Tibial nerve (tissue), 3 donors: ENCODE data around the gene CPNE1.

Source experiments
- CTCF ChIP-seq, 5 experiments: fragments of 200-600 bp in 3 of 5; fragments of 450-650 bp in 2 of 5; sonication (generic) in 3 of 5; IDR thresholded peaks; one replicate each; pipeline ENCODE4 v1.5.1; 2016 to 2019; ENCODE audit warnings: antibody characterized with exemption in 5 of 5, mild to moderate bottlenecking in 3 of 5, moderate library complexity in 2 of 5
- POLR2A ChIP-seq, 2 donors: fragments of 450-650 bp; IDR thresholded peaks; one replicate each; pipeline ENCODE4 v1.6.1; 2017; ENCODE audit warnings: antibody characterized with exemption in 2 of 2, mild to moderate bottlenecking in 2 of 2, moderate library complexity in 2 of 2

- no peak for TF ChIP-seq CTCF (IDR thresholded peaks at IDR 0.05)
- TF ChIP-seq POLR2A (IDR thresholded peaks at IDR 0.05) = no peak
Observed at GRCh38 chr20:35711588-35712209, 47.0 kb upstream of the CPNE1 start.
